ENCODE measurements around the gene SPSB2.

DNA sequence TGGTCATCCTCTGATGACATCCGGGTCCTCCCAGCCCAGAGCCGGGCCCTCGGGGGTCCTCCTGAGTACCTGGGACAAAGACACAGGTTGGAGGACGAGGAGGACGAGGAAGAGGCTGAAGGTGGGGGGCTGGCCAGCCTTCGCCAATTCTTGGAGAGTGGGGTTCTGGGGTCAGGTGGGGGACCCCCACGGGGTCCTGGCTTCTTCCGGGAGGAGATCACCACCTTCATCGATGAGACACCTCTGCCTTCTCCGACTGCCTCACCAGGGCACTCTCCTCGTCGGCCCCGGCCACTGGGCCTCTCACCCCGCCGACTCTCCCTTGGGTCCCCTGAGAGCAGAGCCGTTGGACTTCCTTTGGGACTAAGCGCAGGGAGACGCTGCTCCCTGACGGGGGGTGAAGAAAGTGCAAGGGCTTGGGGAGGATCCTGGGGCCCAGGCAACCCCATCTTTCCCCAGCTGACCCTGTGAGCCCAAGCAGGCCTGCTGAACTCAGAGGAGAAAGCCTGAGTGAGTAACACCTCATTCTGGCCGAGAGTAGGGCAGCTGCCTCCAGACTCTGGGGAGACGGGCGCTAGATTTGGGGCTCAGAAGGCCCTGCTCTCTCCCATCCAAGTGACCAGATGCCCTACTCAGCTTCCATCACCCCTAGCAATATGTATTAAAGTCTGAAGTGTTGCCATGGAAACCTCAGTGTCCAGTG lies 46.2 kb downstream of the SPSB2 start:
- TF ChIP-seq EZH2 (IDR thresholded peaks at IDR 0.05; ENCODE audit: insufficient read depth, poor library complexity, severe bottlenecking) (no peak), EZH2phosphoT487 (IDR thresholded peaks at IDR 0.05; ENCODE audit: insufficient read depth, low read depth) (no peak)

All from GM23248 (cell line).